K562 (cell line): ENCODE measurements around the gene ATP6V1G1. TPM values are rescaled to one million over a fixed set of nuclear protein-coding genes. Genes with fewer than 3 reads are reported as not detected.
A peak's percentile ranks its signal among the peaks of the same experiment; 100 is the strongest.

ENCODE experiments used
- CBFA2T3 ChIP-seq: fragments of 450-650 bp; IDR thresholded peaks from 2 replicates; pipeline ENCODE4 v1.6.1; 2017
- CHAMP1 ChIP-seq: fragments of 450-650 bp; IDR thresholded peaks from 2 replicates; pipeline ENCODE4 v1.6.1; 2016; ENCODE audit warnings: mild to moderate bottlenecking
- DLX4 ChIP-seq: fragments of 250-450 bp; sonication (Bioruptor Pico); IDR thresholded peaks from 2 replicates; pipeline ENCODE4 v1.6.1; 2021; ENCODE audit warnings: mild to moderate bottlenecking
- HDAC8 ChIP-seq: fragments of 450-650 bp; IDR thresholded peaks from 2 replicates; pipeline ENCODE4 v1.6.1; 2016; ENCODE audit warnings: mild to moderate bottlenecking, missing genetic modification characterization, moderate library complexity, missing compliant biosample characterization
- HNRNPH1 ChIP-seq: fragments of 200-400 bp; formaldehyde crosslinking; optimal IDR thresholded peaks from 2 replicates; pipeline ENCODE3; 2017; ENCODE audit warnings: low read depth, mild to moderate bottlenecking, low read length, moderate library complexity
- IRF9 ChIP-seq: fragments of 450-650 bp; IDR thresholded peaks from 2 replicates; pipeline ENCODE4 v1.6.1; 2016; ENCODE audit warnings: missing biosample characterization, missing genetic modification characterization
- MYC ChIP-seq, 2 experiments: fragments of 250-450 bp in 1 of 2; sonication (Bioruptor Pico) in 1 of 2; IDR thresholded peaks; 2 replicates each; pipeline versions ENCODE4 v1.5.1 to v1.6.1; 2012 to 2021; ENCODE audit warnings: low read depth in 2 of 2, borderline replicate concordance in 1 of 2, improper control_type of control experiment in 1 of 2, low read length in 1 of 2, mild to moderate bottlenecking in 1 of 2, moderate library complexity in 1 of 2
- NFIC ChIP-seq: fragments of 450-650 bp; IDR thresholded peaks from 2 replicates; pipeline ENCODE4 v1.6.1; 2017; ENCODE audit warnings: mild to moderate bottlenecking, inconsistent platforms
- POLR2B ChIP-seq: fragments of 450-650 bp; IDR thresholded peaks from 2 replicates; pipeline ENCODE4 v1.6.1; 2018; ENCODE audit warnings: low read depth; ENCODE audit not compliant: partially characterized antibody
- RBM15 ChIP-seq: fragments of 200-400 bp; formaldehyde crosslinking; IDR thresholded peaks from 2 replicates; pipeline ENCODE4 v1.6.1; 2018; ENCODE audit warnings: mild to moderate bottlenecking, low read length, moderate library complexity; ENCODE audit not compliant: insufficient read depth
- SP2 ChIP-seq: IDR thresholded peaks from 2 replicates; pipeline ENCODE4 v1.6.1; 2011; ENCODE audit warnings: mild to moderate bottlenecking, low read depth, low read length, moderate library complexity; ENCODE audit not compliant: poor library complexity, severe bottlenecking; ENCODE audit errors: extremely low read depth
- STAG1 ChIP-seq: sonication (generic); formaldehyde crosslinking; IDR thresholded peaks from 2 replicates; pipeline ENCODE4 v1.5.0; 2020; ENCODE audit warnings: missing genetic modification reagents, borderline replicate concordance
- ZBTB11 ChIP-seq, 3 experiments: fragments of 200-800 bp in 1 of 3; fragments of 250-450 bp in 1 of 3; fragments of 450-650 bp in 1 of 3; sonication (Bioruptor Pico) in 1 of 3; sonication (Bioruptor generic) in 1 of 3; formaldehyde crosslinking in 1 of 3; IDR thresholded peaks; 2 replicates each; pipeline versions ENCODE4 v1.6.1 to v1.8.0; 2016 to 2022; ENCODE audit warnings: mild to moderate bottlenecking in 2 of 3, missing genetic modification characterization in 2 of 3, missing compliant biosample characterization in 1 of 3, moderate library complexity in 1 of 3
- ZBTB49 ChIP-seq: sonication (generic); formaldehyde crosslinking; IDR thresholded peaks from 2 replicates; pipeline ENCODE4 v1.8.0; 2022; ENCODE audit warnings: missing genetic modification reagents, mild to moderate bottlenecking, borderline replicate concordance
- polyA plus RNA-seq, 8 experiments: library from polyadenylated mRNA; depleted of rRNA in 4 of 8; stranded (reverse) in 5 of 8; unstranded in 3 of 8; fragments of >200 nt; fragmentation: Nextera tagmentation in 2 of 8; fragmentation: Illumina TruSeq in 1 of 8; extraction: Ambion mirVana in 2 of 8; extraction: Trizol in 1 of 8; gene quantifications; 2 replicates each; pipeline versions ENCODE4 v1.2.1 to v1.2.3, GENCODE V29; 2011 to 2014; ENCODE audit warnings: inconsistent platforms in 1 of 8, missing spikeins in 1 of 8
- total RNA-seq, 7 experiments: library from RNA; depleted of rRNA in 6 of 7; stranded (reverse); fragments of >200 nt in 6 of 7; fragmentation: Illumina TruSeq in 2 of 7; extraction: Trizol in 2 of 7; gene quantifications; 2 replicates each; pipeline versions ENCODE4 v1.2.1 to v1.2.3, GENCODE V29; 2011 to 2021; ENCODE audit warnings: low replicate concordance in 1 of 7

Gene ATP6V1G1
- total and polyA plus RNA-seq, 9 of the 15 experiments (the other 6 are each of a cell fraction or from before 2014, with no cell fraction given) = 88.4 to 492 (median 193) TPM

- TF ChIP-seq ZBTB49 (no peak), HNRNPH1 (no peak), ZBTB11 (CRISPR knock-in tag; IDR thresholded peaks at IDR 0.05) (peak in 2 of 3 experiments; percentile 29 to 59; a peak in 2 of 6 replicates), SP2 (no peak), DLX4 (no peak), MYC (IDR thresholded peaks at IDR 0.05; ENCODE audit: low read depth, low read length) (peak; percentile 79), MYC (CRISPR knock-in tag; IDR thresholded peaks at IDR 0.05; ENCODE audit: borderline replicate concordance, low read depth) (peak; percentile 68; the same call in 1 of the 2 replicates), HDAC8 (tag) (no peak), CBFA2T3 (no peak; the same call in 1 of the 2 replicates), RBM15 (no peak), CHAMP1 (peak; percentile 52; the same call in 1 of the 2 replicates), IRF9 (no peak), NFIC (no peak; the same call in 1 of the 2 replicates), STAG1 (CRISPR knock-in tag) (no peak), POLR2B (peak; percentile 94)
Measured at GRCh38 chr9:114587345-114588202, at the start of gene ATP6V1G1 (continued).
